Measurements from ENCODE around the gene AADAT. TPM values are rescaled to one million over a fixed set of nuclear protein-coding genes. Genes with fewer than 3 reads are reported as not detected.

AADAT gene
- total RNA-seq, 2 donors from 2014 or later: 4.0 to 5.3 TPM

- intact Hi-C loops (cut with DNase I): no loop called here
- no peak for TF ChIP-seq CTCF (IDR thresholded peaks at IDR 0.05)
Observed at GRCh38 chr4:170040031-170040680, 49.6 kb downstream of the AADAT start.

DNA sequence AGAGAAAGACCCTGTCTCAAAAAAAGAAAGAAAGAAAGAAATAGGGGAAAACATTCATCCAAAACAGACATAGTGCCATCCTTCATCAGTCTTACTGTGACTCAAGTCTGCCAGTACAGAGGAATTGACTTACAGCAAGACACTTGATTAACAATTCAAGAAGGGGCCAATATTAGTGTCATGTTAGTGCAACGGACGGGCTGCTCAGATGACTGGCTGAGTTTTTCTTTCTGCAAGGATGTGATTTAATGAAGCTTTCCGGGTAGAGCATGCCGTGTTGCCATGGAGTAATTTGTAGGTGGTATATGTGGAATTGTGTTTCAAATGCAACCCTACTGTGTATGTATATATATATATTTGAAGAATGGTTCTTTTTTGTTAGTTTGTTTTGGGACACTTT is 51.0 kb downstream of the AADAT start:
- no peak overlapping the region for H3K27ac ChIP-seq
- no peak overlapping the region for H3K9ac ChIP-seq (ENCODE audit: low read depth in 2 of 2, low read length in 2 of 2)
- no peak for TF ChIP-seq CTCF (IDR thresholded peaks at IDR 0.05)
- H3K27me3 ChIP-seq: no peaks in the 10 kb centered on the region
- intact Hi-C loops (cut with DNase I): no loop called here
- H3K4me3 ChIP-seq: no peak overlapping the region
- H3K36me3 ChIP-seq: no peaks in the 10 kb centered on the region
- H3K4me1 ChIP-seq: no peaks in the 10 kb centered on the region
- DNase-seq: no peak
- no peaks in the 10 kb centered on the region for H3K9me3 ChIP-seq

More at GRCh38 chr4:170040031-170040680, 49.6 kb downstream of the AADAT start:
- H3K27me3 ChIP-seq: no peaks in the 10 kb centered on the region
- no peak overlapping the region for H3K4me3 ChIP-seq
- H3K36me3 ChIP-seq: no peaks in the 10 kb centered on the region
- no peak for DNase-seq
- H3K4me1 ChIP-seq: no peaks in the 10 kb centered on the region
- H3K9ac ChIP-seq (ENCODE audit: low read depth in 2 of 2, low read length in 2 of 2): no peak overlapping the region
- H3K9me3 ChIP-seq: no peaks in the 10 kb centered on the region
- no peak overlapping the region for H3K27ac ChIP-seq

DNA sequence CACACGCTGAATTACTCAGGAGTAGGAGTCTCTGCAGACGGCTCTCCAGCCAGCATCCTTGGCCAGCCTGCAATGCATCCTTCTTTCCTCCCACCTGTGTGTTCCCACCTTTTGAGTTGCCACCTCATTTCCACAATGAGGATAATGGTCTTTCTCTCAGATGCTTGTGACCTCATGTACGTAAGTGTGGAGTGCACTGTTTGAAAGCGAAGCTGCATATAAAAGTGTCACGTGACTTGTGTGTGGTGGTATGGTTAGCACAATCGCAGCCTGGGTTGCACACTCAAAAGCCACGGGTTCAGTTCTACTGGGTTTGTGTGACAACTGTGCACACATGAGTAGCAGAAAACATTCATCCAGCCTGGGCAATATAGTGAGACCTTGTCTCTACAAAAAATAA is 51.5 kb downstream of the AADAT start:
- Histone ChIP-seq H3K9ac (ENCODE audit: low read depth in 2 of 2, low read length in 2 of 2) (no peak overlapping the region), H3K27ac (no peak overlapping the region), H3K27me3 (no peaks in the 10 kb centered on the region), H3K9me3 (no peaks in the 10 kb centered on the region), H3K4me1 (no peaks in the 10 kb centered on the region), H3K4me3 (no peak overlapping the region), H3K36me3 (no peaks in the 10 kb centered on the region)
- intact Hi-C loops (cut with DNase I): no loop called here
- no peak for DNase-seq
- TF ChIP-seq CTCF (IDR thresholded peaks at IDR 0.05): no peak

DNA sequence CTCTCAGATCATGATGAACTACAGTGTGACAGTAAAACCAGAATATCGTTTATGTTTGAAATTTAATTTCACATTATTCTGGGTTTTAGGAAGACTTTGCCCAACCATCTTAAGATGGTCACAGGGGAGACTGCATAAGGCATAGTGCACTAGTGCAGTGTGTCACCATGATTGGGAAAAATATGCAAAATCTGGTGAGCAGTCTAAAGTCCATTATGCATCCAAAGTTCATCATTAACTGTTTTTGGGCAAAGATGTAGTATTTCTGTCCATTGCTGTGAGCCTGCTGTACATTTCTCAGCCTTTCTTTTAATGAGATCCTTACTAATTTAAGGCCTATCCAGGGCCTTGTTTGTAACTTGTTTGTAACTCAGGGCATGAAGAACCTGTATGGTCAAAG is 52.3 kb downstream of the AADAT start:
- Histone ChIP-seq H3K4me1 (no peaks in the 10 kb centered on the region), H3K4me3 (no peak overlapping the region), H3K36me3 (no peaks in the 10 kb centered on the region), H3K27ac (no peak overlapping the region), H3K27me3 (no peaks in the 10 kb centered on the region), H3K9ac (ENCODE audit: low read depth in 2 of 2, low read length in 2 of 2) (no peak overlapping the region), H3K9me3 (no peaks in the 10 kb centered on the region)
- no peak for TF ChIP-seq CTCF (IDR thresholded peaks at IDR 0.05)
- intact Hi-C loops (cut with DNase I): no loop called here
- DNase-seq: no peak

DNA sequence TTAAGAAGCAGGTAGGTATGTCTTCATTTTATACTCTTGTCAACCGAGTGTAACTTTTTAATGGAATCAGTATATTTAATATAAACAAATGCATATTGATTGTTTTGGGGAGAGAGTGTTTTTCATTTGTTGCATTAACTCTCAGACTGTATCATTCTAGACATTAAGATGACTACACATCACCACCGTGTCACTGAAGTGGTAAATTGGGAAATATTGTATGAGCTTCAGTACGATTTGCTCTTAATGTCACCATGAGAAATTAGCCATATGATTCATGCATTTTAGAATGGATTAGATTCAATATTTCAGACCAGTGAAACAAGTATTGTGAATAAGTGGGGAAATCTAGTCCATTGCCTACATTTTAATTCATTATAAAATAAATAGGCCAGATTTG is 53.9 kb downstream of the AADAT start:
- no peak for DNase-seq
- Histone ChIP-seq H3K27ac (no peak overlapping the region), H3K4me1 (no peaks in the 10 kb centered on the region), H3K9ac (ENCODE audit: low read depth in 2 of 2, low read length in 2 of 2) (no peak overlapping the region), H3K36me3 (no peaks in the 10 kb centered on the region), H3K27me3 (no peaks in the 10 kb centered on the region), H3K9me3 (no peaks in the 10 kb centered on the region), H3K4me3 (no peak overlapping the region)
- intact Hi-C loops (cut with DNase I): no loop called here
- TF ChIP-seq CTCF (IDR thresholded peaks at IDR 0.05): no peak
